Esophagus squamous epithelium (tissue), 4 donors: Measurements from ENCODE around the gene MAP3K12.

Source experiments
- POLR2A ChIP-seq, 4 donors: fragments of 450-650 bp; IDR thresholded peaks; one replicate each; pipeline ENCODE4 v1.6.1; 2017; ENCODE audit warnings: antibody characterized with exemption in 4 of 4, mild to moderate bottlenecking in 4 of 4, moderate library complexity in 3 of 4
- TF ChIP-seq, protein P1 (sequence below), 6 experiments: fragments of 450-650 bp in 4 of 6; fragments of 200-600 bp in 2 of 6; sonication (generic) in 2 of 6; IDR thresholded peaks; one replicate each; pipeline ENCODE4 v1.5.1; 2016 to 2019; ENCODE audit warnings: antibody characterized with exemption in 6 of 6, mild to moderate bottlenecking in 4 of 6, moderate library complexity in 4 of 6

DNA sequence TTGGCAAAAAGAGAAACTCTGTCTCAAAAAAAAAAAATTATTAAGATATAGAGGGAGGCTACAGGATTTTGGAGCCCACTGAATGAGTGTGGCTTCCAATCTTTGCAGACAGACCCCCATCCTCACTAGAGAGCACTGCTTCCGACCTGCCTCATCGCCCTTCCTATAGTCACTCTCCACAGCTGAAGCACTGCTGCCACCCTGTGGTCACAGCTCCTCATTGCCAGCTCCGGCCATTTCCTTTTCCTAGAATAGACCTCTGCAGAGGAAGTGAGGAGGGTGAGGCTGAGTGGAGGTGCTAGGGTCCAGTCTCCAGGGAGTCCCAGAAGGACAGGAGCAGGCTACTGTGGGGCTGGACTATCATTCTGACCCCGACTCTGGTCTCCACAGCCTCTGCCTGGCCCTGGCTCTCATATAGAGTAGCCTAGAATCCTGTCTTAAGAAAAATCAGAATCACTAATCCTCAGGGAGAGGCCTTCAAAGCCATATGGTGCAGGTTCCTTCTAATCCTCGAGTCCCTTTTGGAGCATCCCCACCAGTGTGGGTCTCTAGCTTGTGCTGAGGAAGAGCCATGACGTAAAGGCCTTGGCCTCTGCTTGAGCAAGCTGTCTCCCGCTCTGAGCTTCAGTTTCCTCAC, 9.4 kb upstream of the MAP3K12 start:
- TF ChIP-seq, protein P1, sequence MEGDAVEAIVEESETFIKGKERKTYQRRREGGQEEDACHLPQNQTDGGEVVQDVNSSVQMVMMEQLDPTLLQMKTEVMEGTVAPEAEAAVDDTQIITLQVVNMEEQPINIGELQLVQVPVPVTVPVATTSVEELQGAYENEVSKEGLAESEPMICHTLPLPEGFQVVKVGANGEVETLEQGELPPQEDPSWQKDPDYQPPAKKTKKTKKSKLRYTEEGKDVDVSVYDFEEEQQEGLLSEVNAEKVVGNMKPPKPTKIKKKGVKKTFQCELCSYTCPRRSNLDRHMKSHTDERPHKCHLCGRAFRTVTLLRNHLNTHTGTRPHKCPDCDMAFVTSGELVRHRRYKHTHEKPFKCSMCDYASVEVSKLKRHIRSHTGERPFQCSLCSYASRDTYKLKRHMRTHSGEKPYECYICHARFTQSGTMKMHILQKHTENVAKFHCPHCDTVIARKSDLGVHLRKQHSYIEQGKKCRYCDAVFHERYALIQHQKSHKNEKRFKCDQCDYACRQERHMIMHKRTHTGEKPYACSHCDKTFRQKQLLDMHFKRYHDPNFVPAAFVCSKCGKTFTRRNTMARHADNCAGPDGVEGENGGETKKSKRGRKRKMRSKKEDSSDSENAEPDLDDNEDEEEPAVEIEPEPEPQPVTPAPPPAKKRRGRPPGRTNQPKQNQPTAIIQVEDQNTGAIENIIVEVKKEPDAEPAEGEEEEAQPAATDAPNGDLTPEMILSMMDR (IDR thresholded peaks at IDR 0.05): peak; percentile 76 to 92 (median 88)
- TF ChIP-seq POLR2A (IDR thresholded peaks at IDR 0.05): no peak
